HFFc6 (cell line): ENCODE data around the gene CDC20B. TPM values are rescaled to one million over a fixed set of nuclear protein-coding genes. Genes with fewer than 3 reads are reported as not detected.

ENCODE experiments used
- DNase-seq: peaks from one replicate; pipeline ENCODE4 v3.0.0-alpha.2; 2018
- H3K27ac Mint-ChIP-seq: 2 replicates; pipeline ENCODE4 v1.8.0; 2020; ENCODE audit warnings: mild to moderate bottlenecking, mixed read lengths
- H3K27me3 Mint-ChIP-seq: 2 replicates; pipeline ENCODE4 v1.8.0; 2021; ENCODE audit warnings: mild to moderate bottlenecking, moderate library complexity, mixed read lengths; ENCODE audit not compliant: insufficient read depth
- H3K36me3 Mint-ChIP-seq: 2 replicates; pipeline ENCODE4 v1.8.0; 2021; ENCODE audit warnings: low read depth, mixed read lengths
- H3K4me1 Mint-ChIP-seq: 2 replicates; pipeline ENCODE4 v1.8.0; 2020; ENCODE audit warnings: low read depth, mixed read lengths
- H3K4me3 Mint-ChIP-seq: 2 replicates; pipeline ENCODE4 v1.8.0; 2020; ENCODE audit warnings: mild to moderate bottlenecking, moderate library complexity, mixed read lengths
- H3K9me3 Mint-ChIP-seq: 2 replicates; pipeline ENCODE4 v1.8.0; 2020; ENCODE audit warnings: mild to moderate bottlenecking, mixed read lengths
- microRNA-seq: library from miRNA; unstranded; fragments of <30 nt; microRNA quantifications from one replicate; pipeline ENCODE4, GENCODE V29; 2019
- total RNA-seq, 6 experiments: library from RNA; stranded (reverse); fragmentation: NEBNext Ultra II Directional; extraction: Animal tissue kit (Norgen Biotek cat#: 25700); gene quantifications; 2 replicates in 1 of 6; 3 replicates in 5 of 6; pipeline ENCODE4 v1.2.3, GENCODE V29; 2021
- TF ChIP-seq, protein P1 (sequence below): fragments of 200-600 bp; sonication (generic); IDR thresholded peaks from 2 replicates; pipeline ENCODE4 v1.5.0; 2021; ENCODE audit warnings: antibody characterized with exemption, mild to moderate bottlenecking

CDC20B gene
- total RNA-seq, 6 experiments from 2014 or later, result 0.07 to 0.20 (median 0.12) TPM; not detected in 1

GRCh38 chr5:55064523-55064922 is 108.5 kb downstream of the CDC20B start:
- Mint-ChIP-seq H3K27ac (peak overlapping the region; percentile 78), H3K27me3 (no peaks in the 10 kb centered on the region), H3K9me3 (no peaks in the 10 kb centered on the region), H3K36me3 (no peaks in the 10 kb centered on the region), H3K4me3 (peak overlapping the region; percentile 63; the same call in 1 of the 2 replicates), H3K4me1 (peaks cover 50% of the 10 kb centered on the region)
- DNase-seq, result no peak
- TF ChIP-seq, protein P1, sequence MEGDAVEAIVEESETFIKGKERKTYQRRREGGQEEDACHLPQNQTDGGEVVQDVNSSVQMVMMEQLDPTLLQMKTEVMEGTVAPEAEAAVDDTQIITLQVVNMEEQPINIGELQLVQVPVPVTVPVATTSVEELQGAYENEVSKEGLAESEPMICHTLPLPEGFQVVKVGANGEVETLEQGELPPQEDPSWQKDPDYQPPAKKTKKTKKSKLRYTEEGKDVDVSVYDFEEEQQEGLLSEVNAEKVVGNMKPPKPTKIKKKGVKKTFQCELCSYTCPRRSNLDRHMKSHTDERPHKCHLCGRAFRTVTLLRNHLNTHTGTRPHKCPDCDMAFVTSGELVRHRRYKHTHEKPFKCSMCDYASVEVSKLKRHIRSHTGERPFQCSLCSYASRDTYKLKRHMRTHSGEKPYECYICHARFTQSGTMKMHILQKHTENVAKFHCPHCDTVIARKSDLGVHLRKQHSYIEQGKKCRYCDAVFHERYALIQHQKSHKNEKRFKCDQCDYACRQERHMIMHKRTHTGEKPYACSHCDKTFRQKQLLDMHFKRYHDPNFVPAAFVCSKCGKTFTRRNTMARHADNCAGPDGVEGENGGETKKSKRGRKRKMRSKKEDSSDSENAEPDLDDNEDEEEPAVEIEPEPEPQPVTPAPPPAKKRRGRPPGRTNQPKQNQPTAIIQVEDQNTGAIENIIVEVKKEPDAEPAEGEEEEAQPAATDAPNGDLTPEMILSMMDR, result no peak

DNA sequence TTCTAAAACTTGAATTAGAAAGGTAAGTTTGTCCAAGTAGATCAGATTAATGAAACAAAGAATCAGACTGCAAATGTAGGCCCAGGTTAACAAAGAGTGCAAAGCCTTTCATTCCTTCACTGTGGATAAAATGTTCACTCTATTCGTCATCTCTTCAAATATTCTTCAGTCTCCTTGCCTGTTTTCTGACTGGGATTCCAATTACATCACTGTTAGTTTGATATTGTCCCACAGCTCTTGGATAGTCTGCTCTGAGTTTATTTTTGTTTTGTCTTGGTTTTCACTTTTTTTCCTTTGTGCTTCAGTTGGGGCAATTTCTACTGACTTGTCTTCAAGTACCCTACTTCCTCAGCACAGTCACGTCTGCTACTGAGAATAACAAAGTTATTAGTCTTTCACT is 109.1 kb downstream of the CDC20B start:
- Mint-ChIP-seq H3K4me3 (peak overlapping the region; percentile 63; the same call in 1 of the 2 replicates), H3K4me1 (peaks cover 51% of the 10 kb centered on the region), H3K9me3 (no peaks in the 10 kb centered on the region), H3K27ac (peak overlapping the region; percentile 78), H3K27me3 (no peaks in the 10 kb centered on the region), H3K36me3 (no peaks in the 10 kb centered on the region)
- TF ChIP-seq, protein P1, result no peak
- DNase-seq, result peak; percentile 56

DNA sequence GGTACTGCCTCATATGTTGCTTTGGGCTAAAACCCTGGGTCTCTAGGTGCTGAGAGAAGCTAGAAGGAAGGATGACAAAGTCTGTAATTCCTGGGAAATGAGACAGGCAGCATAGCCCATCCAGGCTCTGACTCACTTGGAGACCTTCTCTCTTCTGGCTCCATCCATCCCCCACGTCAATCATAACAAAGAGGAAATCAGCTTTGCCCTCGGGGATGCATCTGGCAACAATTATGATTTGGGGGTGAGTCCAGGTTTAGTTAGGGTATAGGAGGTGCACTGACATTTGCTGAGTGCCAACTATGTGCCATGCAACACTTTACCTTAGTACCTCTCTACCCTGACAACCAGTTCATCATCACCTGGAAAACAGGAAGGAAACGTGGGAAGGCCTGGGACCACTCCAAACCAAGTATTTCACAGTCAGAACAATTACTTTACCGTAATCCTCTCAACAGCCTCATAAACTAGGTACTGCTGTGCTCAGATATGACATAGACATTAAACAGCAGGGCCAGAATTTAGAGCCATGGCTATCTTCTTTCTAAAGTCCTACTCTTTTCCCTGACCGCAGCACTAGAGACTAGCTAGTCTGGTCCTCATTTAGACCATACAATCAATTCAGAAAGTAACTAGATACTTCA is 109.6 kb downstream of the CDC20B start:
- no peaks in the 10 kb centered on the region for H3K27me3 Mint-ChIP-seq

More for the DNA sequence above, 109.6 kb downstream of the CDC20B start:
- Mint-ChIP-seq H3K9me3 (no peaks in the 10 kb centered on the region), H3K4me3 (peak overlapping the region; percentile 63), H3K27ac (peak overlapping the region; percentile 78), H3K4me1 (peaks cover 56% of the 10 kb centered on the region), H3K36me3 (no peaks in the 10 kb centered on the region)
- TF ChIP-seq, protein P1, result no peak
- peak; percentile 58 for DNase-seq

Small RNAs within 50 kb of the gene (microRNA-seq; reads per million reads assigned to microRNA genes)
- 5.4 reads per million for gene MIR449A
- not detected for gene MIR449B
- 3.9 reads per million for gene MIR449C

Other genes with a start within 250 kb of the CDC20B start
- gene ESM1, start 187.6 kb downstream of the CDC20B start, total RNA-seq, result 10 to 100 TPM in 2 of 6 experiments, 1 to 10 TPM in 4; 8.5 to 54.1 (median 9.1) TPM
- not detected for gene GZMK, start 148.9 kb downstream of the CDC20B start, total RNA-seq
- not detected for gene GZMA, start 70.5 kb downstream of the CDC20B start, total RNA-seq
- 100 to 1,000 TPM; 209 to 229 (median 220) TPM for gene GPX8, start 13.0 kb downstream of the CDC20B start, total RNA-seq
- not detected for gene MCIDAS, start 54.1 kb upstream of the CDC20B start, total RNA-seq
- under 1 TPM in 4 of 6 experiments, not detected in 2; 0.11 to 0.25 (median 0.13) TPM for gene CCNO, start 60.4 kb upstream of the CDC20B start, total RNA-seq
- gene DHX29, start 134.5 kb upstream of the CDC20B start, total RNA-seq, result 10 to 100 TPM; 35.7 to 45.8 (median 41.7) TPM
- 10 to 100 TPM; 65.1 to 78.2 (median 70.1) TPM for gene MTREX, start 134.8 kb upstream of the CDC20B start, total RNA-seq